IPS-NIHi7 (cell line): ENCODE measurements around the gene CNPPD1.
A peak's percentile ranks its signal among the peaks of the same experiment; 100 is the strongest.

ENCODE experiments used
- DNase-seq: peaks from one replicate; pipeline ENCODE4 v3.0.0; 2012; ENCODE audit warnings: mixed read lengths; ENCODE audit errors: extremely low spot score

Gene CNPPD1

DNA sequence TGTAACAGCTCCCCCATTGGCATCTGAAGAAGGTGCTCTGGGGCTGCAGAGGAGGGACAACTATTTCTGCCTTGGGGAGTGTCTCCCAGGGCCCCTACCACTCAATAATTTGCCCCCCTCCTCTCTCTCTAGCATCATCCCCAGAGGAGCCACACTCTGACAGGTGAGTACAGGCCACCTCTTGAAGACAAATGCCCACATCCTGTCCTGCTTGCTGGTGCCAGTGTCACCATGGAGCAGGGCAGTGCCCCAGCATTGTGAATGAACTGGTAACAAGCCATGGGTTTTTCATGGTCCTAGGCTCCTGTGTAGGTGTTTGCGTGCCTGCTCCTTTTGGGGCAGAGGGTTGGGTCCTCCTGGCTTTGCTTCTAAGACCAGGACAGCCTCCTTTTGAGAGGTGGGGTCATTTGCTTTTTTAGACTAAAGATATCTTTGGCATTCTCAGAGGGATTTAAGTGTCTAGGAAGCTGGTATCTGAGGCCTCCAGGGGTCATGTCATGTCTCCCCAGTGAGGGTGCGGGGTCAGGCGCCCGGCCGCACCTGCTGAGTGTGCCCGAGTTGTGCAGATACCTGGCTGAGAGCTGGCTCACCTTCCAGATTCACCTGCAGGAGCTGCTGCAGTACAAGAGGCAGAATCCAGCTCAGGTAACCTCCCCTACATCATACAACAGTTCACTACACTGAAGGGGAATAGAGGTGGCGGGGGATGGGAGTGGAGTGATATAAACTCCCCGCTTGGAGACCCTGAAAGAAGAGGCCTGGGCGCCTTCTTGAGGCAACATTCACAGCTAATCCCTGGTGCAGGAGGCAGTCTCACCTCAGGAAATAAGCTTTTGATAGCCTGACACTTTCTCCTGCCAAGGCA is 3.1 kb upstream of the CNPPD1 start:
- no peak for DNase-seq

DNA sequence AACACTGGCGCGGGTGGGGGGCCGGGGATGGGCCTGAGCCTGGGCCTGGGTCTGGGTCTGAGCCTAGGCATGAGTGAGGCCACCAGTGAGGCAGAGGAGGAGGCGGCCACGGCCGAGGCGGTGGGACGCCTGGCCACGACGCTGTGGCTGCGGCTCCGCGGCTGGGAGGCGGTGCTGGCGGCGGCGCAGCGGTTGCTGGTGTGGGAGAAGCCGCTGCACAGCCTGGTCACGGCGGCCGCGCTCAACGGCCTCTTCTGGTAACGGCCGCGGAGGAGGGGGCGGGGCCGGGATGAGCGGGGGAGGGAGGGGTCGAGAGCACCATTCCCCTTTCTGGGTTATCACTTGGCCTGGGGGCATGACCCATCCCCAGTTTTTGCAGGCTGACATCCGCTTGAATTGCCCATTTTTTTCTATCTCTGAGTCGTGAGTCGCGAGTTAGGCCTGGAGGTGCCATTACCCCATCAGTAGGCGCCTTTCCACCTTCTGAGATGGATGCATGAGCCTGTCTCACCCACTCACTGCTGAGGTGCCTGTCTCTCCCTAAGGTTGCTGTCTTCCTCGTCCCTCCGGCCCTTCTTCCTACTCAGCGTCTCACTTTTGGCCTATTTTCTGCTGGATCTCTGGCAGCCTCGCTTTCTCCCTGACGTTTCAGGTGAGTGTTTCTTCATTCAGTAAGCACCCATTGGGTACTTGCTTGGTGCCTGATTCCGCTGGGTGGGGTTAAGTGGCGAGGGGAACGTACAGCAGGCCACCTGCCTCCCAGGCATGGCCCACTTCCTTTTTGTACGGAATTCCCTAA is 1.9 kb upstream of the CNPPD1 start:
- peak; percentile 61 for DNase-seq

- DNase-seq, result peak; percentile 97
Observed at GRCh38 chr2:219177552-219178376, 1.0 kb upstream of the CNPPD1 start, which contains the start of gene RETREG2. Gene RETREG2 (plus strand): TSS chr2:219178275. CDS start chr2:219178353, 78 bp downstream.

DNA sequence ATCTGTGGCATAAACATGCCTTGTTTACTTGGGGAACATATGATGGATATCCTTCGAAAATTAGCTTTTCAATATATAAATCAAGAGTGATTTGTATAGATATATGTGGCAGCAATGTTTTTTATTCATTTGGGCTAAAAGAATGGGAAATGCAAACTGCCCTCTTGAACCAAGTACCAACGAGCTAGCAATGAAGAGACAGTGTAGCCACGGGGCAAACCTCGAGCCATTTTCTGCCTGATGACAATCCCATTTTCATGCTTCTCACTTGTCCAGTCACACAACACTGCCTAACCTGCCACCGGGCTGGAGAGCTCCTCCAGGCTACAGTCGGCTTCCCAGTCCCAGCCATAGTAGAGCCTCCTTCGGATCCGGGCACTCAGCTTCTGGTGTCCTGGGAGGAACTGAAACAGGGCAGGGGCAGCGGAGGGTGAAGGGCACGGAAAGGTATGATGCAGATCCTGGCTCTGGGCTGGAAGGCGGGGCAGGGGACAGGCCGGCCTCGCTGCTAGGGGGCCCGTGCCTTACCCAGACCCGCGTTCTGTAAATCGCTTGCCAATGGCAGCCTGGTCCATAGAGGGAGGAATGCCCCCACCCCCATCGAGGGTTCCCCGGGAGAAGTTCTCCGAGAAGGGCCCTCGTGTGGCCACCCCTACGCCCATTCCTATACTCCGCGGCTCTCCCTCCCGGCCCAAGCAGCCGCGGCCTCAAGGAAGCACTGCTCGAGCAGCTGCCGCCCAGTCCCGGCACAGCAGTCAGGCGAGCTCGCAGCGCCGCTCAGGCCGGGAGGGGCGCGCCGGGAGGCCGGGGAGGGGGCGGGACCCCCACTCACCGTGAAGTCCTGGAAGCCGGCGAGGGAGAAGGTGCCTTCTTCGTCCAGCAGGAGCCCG is 552 bp downstream of the CNPPD1 start:
- DNase-seq, result peak; percentile 44

DNA sequence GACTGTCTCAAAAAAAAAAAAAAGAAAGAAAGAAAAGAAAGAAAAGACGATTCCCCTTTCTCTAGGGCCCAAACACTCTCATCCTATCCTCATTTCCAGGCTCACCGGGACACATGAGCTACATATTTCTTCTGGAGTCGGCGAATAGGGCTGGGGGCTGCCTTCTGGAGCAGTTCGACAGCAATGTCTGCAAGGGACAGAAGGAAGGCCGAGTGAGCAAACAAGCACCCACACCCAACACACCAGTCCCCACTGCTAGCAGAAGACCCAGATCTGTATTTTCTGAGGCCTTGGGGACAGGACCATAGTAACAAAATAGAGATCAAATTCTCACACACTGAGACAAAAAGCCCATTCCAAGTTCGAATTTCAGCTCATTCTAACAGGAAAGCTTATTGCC is 1.2 kb downstream of the CNPPD1 start:
- no peak for DNase-seq

- DNase-seq, result no peak
Observed at GRCh38 chr2:219174801-219175200, 1.9 kb downstream of the CNPPD1 start.

DNA sequence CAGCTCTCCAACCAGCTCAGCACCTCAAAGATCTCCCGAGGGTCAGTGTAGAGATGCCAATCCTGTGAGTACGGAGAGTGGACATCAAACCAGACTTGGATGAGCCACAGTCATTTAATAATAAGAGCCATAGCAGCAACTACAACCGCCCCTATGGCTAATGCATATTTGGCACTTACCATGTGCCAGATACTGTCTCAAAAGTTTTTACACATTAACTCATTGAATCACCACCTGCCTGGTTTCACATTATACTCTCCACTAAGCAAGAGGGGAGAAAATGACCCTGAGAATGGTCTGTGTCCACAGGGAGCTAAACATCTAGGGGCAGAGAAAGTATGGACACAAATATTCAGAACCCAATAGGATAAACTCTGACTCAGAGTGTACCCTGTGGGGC is 2.6 kb downstream of the CNPPD1 start:
- DNase-seq, result no peak

GRCh38 chr2:219173176-219173575 is 3.5 kb downstream of the CNPPD1 start:
- DNase-seq, result no peak

DNA sequence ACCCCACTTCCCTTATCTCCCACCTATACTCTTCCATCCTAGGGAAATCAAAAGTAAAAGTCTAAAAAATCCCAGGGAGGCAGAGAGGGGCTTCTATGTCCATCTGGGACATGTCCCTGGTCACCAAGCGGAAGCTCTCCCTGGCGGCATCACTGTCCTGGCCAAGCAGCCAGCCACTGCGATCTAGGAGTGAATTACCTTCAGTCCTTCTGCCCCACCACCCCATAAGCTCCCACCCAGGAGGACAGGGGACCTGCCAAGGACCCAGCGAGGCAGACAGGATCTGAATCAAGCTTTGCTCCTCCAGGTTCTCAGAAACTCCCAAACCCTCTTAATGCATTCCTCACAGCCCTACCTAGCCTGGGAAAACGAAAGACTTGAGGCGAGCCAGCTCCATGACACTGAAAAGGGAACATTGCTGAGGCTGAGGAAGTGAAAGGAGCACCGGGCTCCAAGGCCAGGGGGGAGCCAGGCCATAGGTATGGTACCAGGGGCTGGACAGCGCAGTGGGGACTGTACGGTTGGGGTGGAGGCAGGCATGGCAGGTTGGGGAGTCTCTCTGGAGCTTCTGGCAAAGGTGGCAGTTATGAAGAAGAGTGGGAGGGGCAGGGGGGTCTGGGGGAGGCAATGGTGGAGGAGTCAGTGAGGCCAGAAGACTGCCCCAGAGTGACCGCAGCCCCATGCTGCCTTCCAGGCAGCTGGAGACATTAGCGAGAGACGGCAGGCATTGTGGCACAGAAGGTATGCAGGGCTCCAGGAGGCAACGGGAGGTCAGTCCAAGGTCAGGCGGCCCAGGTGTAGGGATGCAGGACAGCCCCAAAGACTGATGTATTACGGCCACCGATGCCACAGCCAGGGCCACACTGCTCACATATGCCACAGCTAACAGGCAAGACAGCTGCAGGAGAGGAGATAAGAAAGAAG is 4.2 kb downstream of the CNPPD1 start:
- DNase-seq, result no peak

DNA sequence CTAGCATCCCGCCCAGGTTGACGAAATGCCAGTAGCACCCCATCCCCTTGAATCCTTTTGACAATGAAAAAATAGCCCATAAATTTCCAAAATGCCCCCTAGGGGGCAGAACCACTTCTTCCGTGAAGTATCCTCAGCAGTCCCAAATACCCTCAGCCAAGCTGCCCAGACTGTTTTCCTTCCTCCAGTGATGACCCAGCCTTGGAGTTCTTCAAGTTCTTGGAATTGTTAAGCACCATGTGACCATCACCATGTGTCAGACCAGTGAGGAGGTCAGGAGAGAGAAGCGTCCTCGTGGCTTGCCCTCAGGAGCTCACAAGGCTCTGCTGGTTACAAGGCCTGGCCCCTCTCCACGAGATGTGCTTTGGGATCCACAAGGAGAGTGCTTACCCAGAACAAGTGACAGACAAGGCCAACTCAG is 5.5 kb downstream of the CNPPD1 start:
- DNase-seq, result peak; percentile 63

DNA sequence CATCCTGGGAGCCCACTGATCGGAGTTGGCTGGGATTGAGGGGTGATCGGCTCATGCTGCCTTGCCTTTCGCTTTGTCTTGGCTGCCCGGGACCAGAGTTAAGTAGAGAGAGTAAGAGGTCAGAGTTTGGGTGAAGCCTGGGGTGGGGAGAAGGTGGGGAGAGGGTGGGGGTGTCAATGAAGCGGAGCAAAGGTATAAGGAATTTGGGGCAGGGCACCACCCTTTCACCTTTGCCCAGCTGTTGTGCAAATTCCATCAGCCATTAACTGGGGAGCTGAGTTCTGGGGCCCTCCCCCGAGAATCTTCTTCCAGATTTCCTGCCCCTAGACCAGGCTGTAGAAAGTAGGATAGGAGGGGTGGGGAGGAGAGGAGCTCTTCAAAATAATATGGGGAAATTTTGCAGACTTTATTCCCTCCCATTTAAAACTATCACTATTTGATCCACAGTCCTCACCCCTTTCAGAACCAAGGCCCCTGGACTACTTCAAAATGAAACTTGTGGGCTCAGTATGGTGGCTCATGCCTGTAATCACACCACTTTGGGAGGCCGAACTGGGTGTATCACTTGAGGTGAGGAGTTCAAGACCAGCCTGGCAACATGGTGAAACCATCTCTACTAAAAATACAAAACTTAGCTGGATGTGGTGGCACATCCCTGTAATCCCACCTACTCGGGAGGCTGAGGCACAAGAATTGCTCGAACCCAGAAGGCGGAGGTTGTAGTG is 6.6 kb downstream of the CNPPD1 start, which contains the start of gene SLC23A3:
Gene SLC23A3, minus strand, starts transcription at position 100 of the 725 bp plus-strand sequence. Its CDS starts 45 bp downstream, at position 55.
- DNase-seq, result no peak

- DNase-seq, result no peak
Observed at GRCh38 chr2:219168932-219169331, 7.8 kb downstream of the CNPPD1 start.

- no peak for DNase-seq
Observed at GRCh38 chr2:219168526-219168925, 8.2 kb downstream of the CNPPD1 start.

- DNase-seq, result no peak
Observed at GRCh38 chr2:219167997-219168396, 8.7 kb downstream of the CNPPD1 start.

DNA sequence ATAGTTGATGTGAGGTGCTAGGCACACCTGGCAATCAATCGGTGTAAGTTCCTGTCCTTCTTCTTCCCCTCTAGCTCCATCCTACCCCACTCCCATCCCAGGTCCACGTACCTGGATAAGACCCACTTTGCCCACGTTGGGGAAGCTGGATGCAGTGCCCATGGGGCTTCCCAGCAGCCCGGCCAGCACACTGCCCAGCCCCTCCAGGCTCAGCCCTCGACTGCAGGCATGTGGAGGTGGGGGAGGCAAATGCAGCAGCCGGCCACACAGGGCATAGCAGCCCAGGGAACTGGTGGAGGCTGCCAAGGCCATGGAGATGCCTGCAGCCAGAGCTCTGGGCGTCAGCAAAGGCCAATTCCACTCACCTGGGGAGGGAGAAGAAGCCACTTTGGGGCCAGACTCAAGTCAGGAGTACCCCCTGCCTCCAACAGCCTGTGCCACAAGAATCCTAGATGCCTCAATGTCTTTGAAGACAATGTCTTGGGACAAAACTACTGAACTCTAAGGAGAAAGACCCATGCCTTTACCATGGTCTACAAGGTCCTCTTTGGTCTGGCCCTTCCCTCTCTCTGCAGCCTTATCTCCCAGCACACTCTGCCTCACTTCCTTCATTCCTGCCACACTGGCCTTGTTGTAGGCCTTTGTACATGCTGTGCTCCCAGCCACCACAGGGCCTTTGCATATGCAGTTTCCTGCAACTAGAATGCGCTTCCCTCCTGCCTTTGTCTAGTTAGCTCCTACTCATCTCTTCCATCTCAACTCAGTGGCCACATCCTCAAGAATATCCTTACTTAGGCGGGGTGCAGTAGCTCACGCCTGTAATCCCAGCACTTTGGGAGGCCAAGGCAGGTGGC is 11.4 kb downstream of the CNPPD1 start:
- no peak for DNase-seq

GRCh38 chr2:219163156-219163555 is 13.6 kb downstream of the CNPPD1 start:
- no peak for DNase-seq

GRCh38 chr2:219161097-219161496 is 15.6 kb downstream of the CNPPD1 start:
- DNase-seq, result no peak
